ENCODE measurements around the gene HACL1. TPM values are rescaled to one million over a fixed set of nuclear protein-coding genes. Genes with fewer than 3 reads are reported as not detected.

Gene HACL1
- total RNA-seq: 10 to 100 TPM; 24.4 to 28.0 TPM

DNA sequence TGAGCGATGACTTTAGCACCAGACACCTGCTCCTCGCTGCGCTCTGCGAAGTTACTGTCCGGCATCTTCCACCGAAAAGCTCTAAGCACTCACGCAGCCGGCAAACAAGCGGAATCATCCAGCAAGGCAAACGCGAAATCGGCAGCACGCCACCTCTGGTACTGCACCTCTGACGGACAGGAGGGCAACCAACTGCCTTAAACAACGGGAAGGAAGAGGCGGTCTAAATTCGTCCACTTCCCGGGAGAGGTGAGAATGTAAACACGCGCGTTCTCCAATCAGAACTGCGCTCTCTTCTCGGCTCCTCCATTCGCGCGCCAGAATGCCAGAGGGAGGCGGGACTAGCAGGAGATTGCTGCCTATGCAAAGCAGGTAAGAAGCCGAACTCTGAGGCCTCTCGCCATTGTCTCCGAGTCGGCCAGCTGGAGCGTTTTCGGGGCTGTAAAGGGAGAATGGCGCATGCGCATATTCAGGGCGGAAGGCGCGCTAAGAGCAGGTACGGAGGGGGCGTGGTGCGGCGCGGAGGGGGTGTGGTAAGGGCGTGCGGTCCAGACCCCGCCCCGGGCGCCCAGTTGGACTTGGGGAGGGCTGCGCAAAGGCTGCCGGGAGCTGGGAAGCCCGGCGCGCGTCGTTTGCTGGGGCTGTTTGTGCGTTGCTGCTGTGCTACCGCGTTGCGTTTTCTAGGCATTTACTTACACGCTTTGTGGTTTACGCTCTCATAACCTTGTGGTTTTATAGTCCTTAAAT, at the start of gene HACL1, which contains the start of gene BTD:
Gene HACL1, minus strand, starts transcription at position 171 of the 747 bp plus-strand sequence. Its CDS starts 106 bp downstream, at position 65.
Gene BTD, plus strand, starts transcription at position 347 of the 747 bp plus-strand sequence. CDS start 33,695 bp downstream, outside the sequence.
- Mint-ChIP-seq H3K27ac (peak within 1 kb of the TSS; percentile 96 to 98), H3K27me3 (no peaks in the 10 kb centered on the region), H3K4me3 (peak within 1 kb of the TSS; percentile 100), H3K9me3 (no peaks in the 10 kb centered on the region), H3K36me3 (peaks cover 23% of the 10 kb centered on the region), H3K4me1 (ENCODE audit: low read depth in 2 of 2) (peaks cover 40 to 49% of the 10 kb centered on the region in 2 donors)
- peak; percentile 99 for DNase-seq (ENCODE audit: low spot score)
- ATAC-seq: peak; percentile 96

DNA sequence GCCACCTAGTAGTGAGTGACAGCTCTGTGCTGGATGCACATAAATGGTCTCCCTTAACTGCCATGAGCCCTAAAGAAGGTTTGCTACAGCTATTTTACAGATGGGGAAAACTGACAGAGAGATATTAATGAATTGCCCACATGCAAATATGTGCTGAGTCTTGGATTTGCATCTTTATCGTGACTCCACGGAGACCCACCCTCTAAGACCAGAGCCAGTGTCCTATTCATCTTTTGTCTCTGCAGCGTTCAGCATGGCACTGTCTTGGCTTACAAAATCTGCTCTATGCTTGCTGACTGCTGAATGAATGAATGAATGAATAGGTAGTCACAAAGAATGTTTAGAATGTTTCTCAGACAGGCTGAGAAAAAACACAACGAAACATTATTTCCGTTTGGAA, 48.5 kb upstream of the HACL1 start:
- Mint-ChIP-seq H3K27me3 (peaks cover 9 to 15% of the 10 kb centered on the region in 2 donors), H3K36me3 (peaks cover 6% of the 10 kb centered on the region), H3K27ac (no peak overlapping the region), H3K4me1 (ENCODE audit: low read depth in 2 of 2) (peaks cover 50 to 60% of the 10 kb centered on the region in 2 donors), H3K4me3 (peak overlapping the region; percentile 39), H3K9me3 (peaks cover 3% of the 10 kb centered on the region)
- DNase-seq (ENCODE audit: low spot score) (no peak), ATAC-seq (no peak)

GRCh38 chr3:15649341-15649740, 48.0 kb upstream of the HACL1 start:
- no peak for ATAC-seq
- peak overlapping the region; percentile 39 for H3K4me3 Mint-ChIP-seq
- H3K9me3 Mint-ChIP-seq: peaks cover 3% of the 10 kb centered on the region
- H3K27me3 Mint-ChIP-seq: peaks cover 9 to 15% of the 10 kb centered on the region in 2 donors
- peaks cover 50 to 60% of the 10 kb centered on the region in 2 donors for H3K4me1 Mint-ChIP-seq (ENCODE audit: low read depth in 2 of 2)
- DNase-seq (ENCODE audit: low spot score): no peak
- peaks cover 6% of the 10 kb centered on the region for H3K36me3 Mint-ChIP-seq
- H3K27ac Mint-ChIP-seq: peak overlapping the region in 1 of 2 donors; percentile 4

- H3K4me3 Mint-ChIP-seq: peak overlapping the region; percentile 70
- DNase-seq (ENCODE audit: low spot score): peak; percentile 86
- H3K4me1 Mint-ChIP-seq (ENCODE audit: low read depth in 2 of 2): peaks cover 50 to 56% of the 10 kb centered on the region in 2 donors
- peak overlapping the region; percentile 78 to 88 for H3K27ac Mint-ChIP-seq
- H3K27me3 Mint-ChIP-seq: peaks cover 9 to 15% of the 10 kb centered on the region in 2 donors
- peaks cover 3% of the 10 kb centered on the region for H3K9me3 Mint-ChIP-seq
- ATAC-seq: peak; percentile 89 to 93
- H3K36me3 Mint-ChIP-seq: peaks cover 6% of the 10 kb centered on the region
Observed at GRCh38 chr3:15647611-15648167, 46.3 kb upstream of the HACL1 start.

DNA sequence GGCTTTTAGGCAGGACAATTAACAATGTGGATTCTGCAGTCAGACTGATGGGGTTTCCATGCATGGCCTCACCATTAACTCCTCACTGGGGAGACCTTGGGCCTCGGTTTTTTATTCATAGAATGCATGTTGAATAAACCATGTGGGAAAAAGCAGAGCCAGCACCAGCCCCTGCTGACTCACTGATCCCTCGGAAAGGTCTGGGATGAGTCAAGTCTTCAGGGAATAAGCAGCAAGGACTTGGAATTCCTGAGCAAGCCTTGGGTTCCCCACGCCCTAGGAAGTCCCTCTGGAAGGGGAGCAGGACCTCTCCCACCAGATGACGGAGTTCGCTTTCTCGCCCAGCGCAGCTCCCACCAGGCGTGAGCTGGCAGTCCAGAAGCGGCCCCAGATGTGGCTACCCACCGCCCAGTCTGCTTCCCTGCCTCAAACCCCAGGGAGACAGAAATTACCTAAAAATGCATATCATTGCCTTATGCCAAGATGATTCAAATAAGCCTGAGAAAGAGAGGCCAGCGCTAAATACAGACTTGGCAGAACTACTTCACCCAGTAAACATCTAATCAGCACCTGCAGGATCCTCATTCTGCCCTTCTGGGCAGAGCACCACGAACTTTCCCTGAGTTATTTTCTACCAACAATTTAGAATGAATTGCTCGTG, 45.6 kb upstream of the HACL1 start:
- DNase-seq (ENCODE audit: low spot score): no peak
- H3K9me3 Mint-ChIP-seq: peaks cover 3% of the 10 kb centered on the region
- peak overlapping the region; percentile 78 to 88 for H3K27ac Mint-ChIP-seq
- peaks cover 50 to 56% of the 10 kb centered on the region in 2 donors for H3K4me1 Mint-ChIP-seq (ENCODE audit: low read depth in 2 of 2)
- ATAC-seq: peak; percentile 25 to 36
- H3K36me3 Mint-ChIP-seq: peaks cover 6% of the 10 kb centered on the region
- peaks cover 9 to 15% of the 10 kb centered on the region in 2 donors for H3K27me3 Mint-ChIP-seq
- H3K4me3 Mint-ChIP-seq: peak overlapping the region; percentile 70

DNA sequence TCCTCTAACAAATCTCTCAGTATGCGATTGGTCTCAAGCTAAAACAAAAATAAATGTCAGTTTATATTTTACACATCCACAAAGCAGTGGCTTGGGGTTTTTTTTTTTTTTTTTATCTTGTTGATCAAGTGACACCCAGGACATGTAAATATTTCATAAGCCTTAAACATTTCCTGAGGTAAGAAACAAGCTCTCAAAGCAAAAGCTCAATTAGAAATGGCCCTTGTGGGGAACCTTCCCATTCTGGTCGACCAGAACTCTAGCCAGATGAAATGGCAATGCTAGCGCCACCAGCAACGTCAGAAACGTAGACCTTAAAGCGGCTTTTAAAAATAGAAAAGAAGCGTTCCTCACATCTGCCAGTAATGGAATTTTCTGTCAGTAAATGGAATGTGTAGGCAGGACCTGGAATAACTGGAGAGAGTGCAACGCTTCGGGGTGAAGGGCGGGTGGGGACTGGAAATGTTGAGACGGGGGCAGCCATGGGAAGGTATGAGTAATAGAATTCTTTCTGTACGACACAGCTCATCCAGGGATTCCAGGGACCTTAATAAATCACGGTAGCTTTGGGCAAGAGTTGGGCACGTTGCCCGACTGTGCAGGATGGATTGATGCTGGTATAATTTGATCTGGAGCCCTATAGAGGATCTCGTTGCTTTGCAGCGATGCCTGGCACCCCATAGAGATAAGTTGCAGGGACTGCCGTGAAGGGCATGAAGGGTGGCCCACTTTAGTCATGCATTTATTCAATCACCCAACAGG, 44.6 kb upstream of the HACL1 start:
- peaks cover 50 to 55% of the 10 kb centered on the region in 2 donors for H3K4me1 Mint-ChIP-seq (ENCODE audit: low read depth in 2 of 2)

GRCh38 chr3:15645246-15645645, 43.9 kb upstream of the HACL1 start:
- H3K9me3 Mint-ChIP-seq: peaks cover 3% of the 10 kb centered on the region
- DNase-seq (ENCODE audit: low spot score): no peak
- H3K27ac Mint-ChIP-seq: peak overlapping the region; percentile 37 to 88
- H3K27me3 Mint-ChIP-seq: peaks cover 0 to 1% of the 10 kb centered on the region in 2 donors
- peaks cover under 1% of the 10 kb centered on the region for H3K36me3 Mint-ChIP-seq
- ATAC-seq: no peak
- H3K4me3 Mint-ChIP-seq: peak overlapping the region; percentile 60
- H3K4me1 Mint-ChIP-seq (ENCODE audit: low read depth in 2 of 2): peaks cover 47 to 51% of the 10 kb centered on the region in 2 donors

More for the DNA sequence above, 44.6 kb upstream of the HACL1 start:
- H3K9me3 Mint-ChIP-seq: peaks cover 3% of the 10 kb centered on the region
- H3K4me3 Mint-ChIP-seq: peak overlapping the region; percentile 60
- H3K36me3 Mint-ChIP-seq: peaks cover 6% of the 10 kb centered on the region
- peaks cover 2 to 8% of the 10 kb centered on the region in 2 donors for H3K27me3 Mint-ChIP-seq
- DNase-seq (ENCODE audit: low spot score): no peak
- H3K27ac Mint-ChIP-seq: peak overlapping the region; percentile 78 to 88
- peak in 1 of 2 donors; percentile 15 for ATAC-seq

- Mint-ChIP-seq H3K27ac (peak overlapping the region; percentile 97 to 99), H3K36me3 (no peaks in the 10 kb centered on the region), H3K4me1 (ENCODE audit: low read depth in 2 of 2) (peaks cover 42 to 46% of the 10 kb centered on the region in 2 donors), H3K27me3 (no peaks in the 10 kb centered on the region), H3K4me3 (no peak overlapping the region), H3K9me3 (no peaks in the 10 kb centered on the region)
- DNase-seq (ENCODE audit: low spot score): no peak
- ATAC-seq: peak in 1 of 2 donors; percentile 66
Observed at GRCh38 chr3:15638891-15639262, 37.5 kb upstream of the HACL1 start.

DNA sequence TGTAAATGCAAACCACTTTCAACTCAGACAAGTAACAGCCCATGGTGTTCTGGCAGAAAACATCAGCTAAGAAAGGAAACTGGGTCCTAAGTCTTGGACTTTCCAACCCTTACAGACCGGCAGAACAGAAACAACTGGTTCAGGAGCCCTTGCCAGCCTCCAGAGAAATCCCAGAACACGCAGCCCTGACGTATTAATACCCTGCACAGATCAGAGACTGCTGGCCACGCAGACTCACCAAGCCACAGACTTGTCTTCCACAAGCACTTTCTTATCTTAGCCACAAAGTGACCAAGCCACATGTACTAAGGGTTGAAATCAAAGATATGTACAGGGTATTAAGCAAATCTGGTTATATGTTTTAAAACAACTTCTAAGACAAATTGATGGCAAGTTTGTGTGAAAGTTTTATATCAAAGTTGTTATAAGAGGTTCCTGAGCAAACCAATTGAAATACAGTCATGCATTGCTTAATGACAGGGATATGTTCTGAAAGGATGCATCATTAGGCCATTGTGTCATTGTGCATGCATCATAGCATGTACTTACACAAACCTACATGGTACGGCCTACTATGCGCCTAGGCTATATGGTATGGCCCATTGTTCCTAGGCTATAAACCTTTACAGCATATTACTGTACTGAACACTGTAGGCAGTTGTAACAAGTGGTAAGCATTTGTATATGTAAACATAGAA, 37.0 kb upstream of the HACL1 start:
- H3K27ac Mint-ChIP-seq: peak overlapping the region; percentile 97 to 99
- H3K36me3 Mint-ChIP-seq: no peaks in the 10 kb centered on the region
- ATAC-seq (peak in 1 of 2 donors; percentile 44), DNase-seq (ENCODE audit: low spot score) (no peak)
- H3K27me3 Mint-ChIP-seq: no peaks in the 10 kb centered on the region
- H3K4me1 Mint-ChIP-seq (ENCODE audit: low read depth in 2 of 2): peaks cover 46 to 47% of the 10 kb centered on the region in 2 donors
- H3K9me3 Mint-ChIP-seq: no peaks in the 10 kb centered on the region
- peak overlapping the region; percentile 61 for H3K4me3 Mint-ChIP-seq

DNA sequence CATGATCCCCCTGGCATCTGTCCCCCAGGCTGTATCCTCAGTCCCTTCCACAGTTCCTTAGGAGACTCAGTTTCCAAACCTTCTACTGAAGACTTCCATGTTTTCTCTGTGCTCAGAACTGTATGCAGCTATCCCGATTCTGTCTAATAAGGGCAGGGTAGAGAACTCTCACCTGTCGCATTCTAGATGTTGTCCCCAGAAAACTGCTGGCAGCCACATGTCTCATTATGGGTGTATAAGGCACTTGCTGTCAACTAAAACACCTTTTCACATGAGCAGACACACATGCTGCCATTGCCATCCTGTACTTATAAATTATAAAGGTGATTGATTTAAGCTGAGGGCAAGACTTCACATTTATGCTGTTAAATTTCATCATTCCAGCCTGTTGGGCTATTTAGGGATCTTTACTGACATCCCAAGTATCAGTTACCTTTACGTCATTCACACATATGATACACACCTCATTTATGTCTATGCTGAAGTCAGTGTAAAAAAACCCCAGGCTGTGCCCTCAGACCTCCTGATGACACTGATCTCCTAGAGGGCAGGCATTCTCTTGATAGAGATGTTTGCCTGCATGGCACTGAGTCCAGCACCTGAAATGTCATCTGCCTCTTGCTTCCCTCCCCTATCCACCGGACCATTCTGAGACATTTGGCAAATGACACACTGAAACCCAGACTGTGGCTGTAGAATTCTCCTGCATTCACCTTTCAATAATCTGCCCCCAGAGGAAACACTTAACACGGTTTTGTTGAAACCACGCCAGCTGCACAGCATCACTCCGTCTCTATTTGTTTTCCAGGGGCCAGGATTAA, 36.0 kb upstream of the HACL1 start:
- peaks cover 47 to 51% of the 10 kb centered on the region in 2 donors for H3K4me1 Mint-ChIP-seq (ENCODE audit: low read depth in 2 of 2)
- DNase-seq (ENCODE audit: low spot score) (no peak), ATAC-seq (peak in 1 of 2 donors; percentile 8)
- H3K27me3 Mint-ChIP-seq: no peaks in the 10 kb centered on the region
- H3K4me3 Mint-ChIP-seq: peak overlapping the region; percentile 61
- no peaks in the 10 kb centered on the region for H3K36me3 Mint-ChIP-seq
- no peaks in the 10 kb centered on the region for H3K9me3 Mint-ChIP-seq
- peak overlapping the region; percentile 97 to 99 for H3K27ac Mint-ChIP-seq

DNA sequence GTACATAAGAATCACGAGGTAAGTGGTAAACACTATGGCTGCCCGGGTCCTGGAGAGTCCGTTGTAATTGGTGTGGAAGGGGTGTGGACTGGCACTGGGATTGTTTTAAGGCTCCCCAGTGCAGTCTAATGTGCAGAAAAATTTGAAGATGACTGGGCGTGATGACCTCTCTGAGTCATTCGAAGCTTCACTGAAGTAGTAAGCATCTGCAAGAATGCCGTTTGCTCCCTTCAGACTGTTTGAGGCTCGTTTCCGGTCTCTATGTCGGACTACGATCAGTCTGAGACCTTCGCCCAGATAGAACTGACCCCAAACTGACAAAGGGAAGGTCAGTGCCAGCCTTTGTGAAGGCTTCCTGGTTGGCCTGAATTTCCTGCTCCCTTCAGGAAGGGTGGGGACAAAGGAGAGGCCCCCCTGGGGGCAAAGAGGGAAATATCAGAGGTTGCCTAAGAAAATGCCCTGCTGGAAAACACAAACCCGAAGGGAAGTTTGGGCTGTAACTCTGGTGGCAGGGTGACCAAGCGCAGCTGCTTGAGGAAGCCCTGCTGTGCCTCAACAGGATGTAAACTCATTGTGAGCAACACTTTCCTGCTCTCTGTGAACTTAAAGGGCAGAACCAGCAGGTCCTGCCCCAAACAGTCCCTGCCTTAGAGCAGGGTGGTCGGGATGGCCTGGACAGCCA, 34.8 kb upstream of the HACL1 start:
- Mint-ChIP-seq H3K27ac (peak overlapping the region; percentile 97 to 99), H3K4me1 (ENCODE audit: low read depth in 2 of 2) (peaks cover 56 to 59% of the 10 kb centered on the region in 2 donors), H3K36me3 (no peaks in the 10 kb centered on the region), H3K4me3 (peak overlapping the region; percentile 61), H3K9me3 (no peaks in the 10 kb centered on the region), H3K27me3 (no peaks in the 10 kb centered on the region)
- DNase-seq (ENCODE audit: low spot score) (peak; percentile 79), ATAC-seq (peak; percentile 87 to 91)
